Body of pancreas (tissue), 4 donors: ENCODE measurements around the gene ARNT2.

Experiments
- POLR2A ChIP-seq, 3 donors: fragments of 450-650 bp; IDR thresholded peaks; one replicate each; pipeline ENCODE4 v1.6.1; 2016; ENCODE audit warnings: antibody characterized with exemption in 3 of 3, mild to moderate bottlenecking in 2 of 3
- TF ChIP-seq, protein P1 (sequence below), 7 experiments: fragments of 450-650 bp in 4 of 7; fragments of 200-600 bp in 3 of 7; sonication (generic) in 3 of 7; IDR thresholded peaks; one replicate each; pipeline ENCODE4 v1.5.1; 2016 to 2019; ENCODE audit warnings: antibody characterized with exemption in 7 of 7

GRCh38 chr15:80579611-80580010 lies 175.4 kb downstream of the ARNT2 start:
- TF ChIP-seq, protein P1, sequence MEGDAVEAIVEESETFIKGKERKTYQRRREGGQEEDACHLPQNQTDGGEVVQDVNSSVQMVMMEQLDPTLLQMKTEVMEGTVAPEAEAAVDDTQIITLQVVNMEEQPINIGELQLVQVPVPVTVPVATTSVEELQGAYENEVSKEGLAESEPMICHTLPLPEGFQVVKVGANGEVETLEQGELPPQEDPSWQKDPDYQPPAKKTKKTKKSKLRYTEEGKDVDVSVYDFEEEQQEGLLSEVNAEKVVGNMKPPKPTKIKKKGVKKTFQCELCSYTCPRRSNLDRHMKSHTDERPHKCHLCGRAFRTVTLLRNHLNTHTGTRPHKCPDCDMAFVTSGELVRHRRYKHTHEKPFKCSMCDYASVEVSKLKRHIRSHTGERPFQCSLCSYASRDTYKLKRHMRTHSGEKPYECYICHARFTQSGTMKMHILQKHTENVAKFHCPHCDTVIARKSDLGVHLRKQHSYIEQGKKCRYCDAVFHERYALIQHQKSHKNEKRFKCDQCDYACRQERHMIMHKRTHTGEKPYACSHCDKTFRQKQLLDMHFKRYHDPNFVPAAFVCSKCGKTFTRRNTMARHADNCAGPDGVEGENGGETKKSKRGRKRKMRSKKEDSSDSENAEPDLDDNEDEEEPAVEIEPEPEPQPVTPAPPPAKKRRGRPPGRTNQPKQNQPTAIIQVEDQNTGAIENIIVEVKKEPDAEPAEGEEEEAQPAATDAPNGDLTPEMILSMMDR (IDR thresholded peaks at IDR 0.05) = no peak
- no peak for TF ChIP-seq POLR2A (IDR thresholded peaks at IDR 0.05)
